ENCODE measurements around the gene SHISAL1.
A peak's percentile ranks its signal among the peaks of the same experiment; 100 is the strongest.
"Not testable (repeated sequence)": the region's sequence is repeated elsewhere in the genome, so short reads cannot be mapped to it uniquely, and the experiment has no call there.

The SHISAL1 gene

DNA sequence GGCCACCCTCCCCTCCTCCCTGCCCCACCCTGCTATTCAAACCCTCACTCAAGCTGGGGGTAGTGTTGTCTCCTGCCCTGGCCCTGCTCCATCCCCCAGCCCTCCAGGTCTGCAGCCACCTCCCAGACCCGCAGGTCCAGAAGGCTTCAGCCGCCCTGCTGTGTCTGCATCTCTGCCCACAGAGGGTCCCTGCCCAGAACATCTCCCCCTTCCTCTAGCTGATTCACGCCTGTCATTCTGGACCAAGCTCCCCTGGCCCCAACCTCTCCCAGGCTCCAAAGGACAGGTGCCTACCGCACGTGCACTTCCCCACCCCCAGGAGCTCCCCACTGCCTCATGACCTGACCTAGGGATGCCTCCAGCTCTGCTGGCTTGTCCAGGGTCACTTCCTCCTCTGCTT lies 16.0 kb upstream of the SHISAL1 start:
- no peak for DNase-seq

DNA sequence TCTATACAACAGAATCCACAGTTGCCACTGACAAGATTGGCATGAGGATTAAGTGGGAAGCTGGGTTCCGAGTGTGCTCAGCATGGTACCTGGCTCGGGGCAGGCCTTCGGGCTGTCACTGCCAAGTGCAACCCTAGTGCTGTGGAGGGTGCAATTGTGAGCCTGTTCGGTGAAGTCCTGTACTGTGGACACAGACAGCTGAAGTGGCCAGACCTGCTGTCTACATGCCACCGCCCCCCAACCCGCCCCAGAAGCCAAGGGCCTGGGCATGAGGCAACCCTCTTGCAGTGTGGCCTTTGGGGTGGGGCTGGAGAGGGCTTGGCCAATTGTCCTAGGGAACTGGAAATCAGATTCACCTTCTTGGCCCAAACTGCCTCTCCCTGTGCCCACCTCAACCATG lies 15.6 kb upstream of the SHISAL1 start:
- DNase-seq = no peak

DNA sequence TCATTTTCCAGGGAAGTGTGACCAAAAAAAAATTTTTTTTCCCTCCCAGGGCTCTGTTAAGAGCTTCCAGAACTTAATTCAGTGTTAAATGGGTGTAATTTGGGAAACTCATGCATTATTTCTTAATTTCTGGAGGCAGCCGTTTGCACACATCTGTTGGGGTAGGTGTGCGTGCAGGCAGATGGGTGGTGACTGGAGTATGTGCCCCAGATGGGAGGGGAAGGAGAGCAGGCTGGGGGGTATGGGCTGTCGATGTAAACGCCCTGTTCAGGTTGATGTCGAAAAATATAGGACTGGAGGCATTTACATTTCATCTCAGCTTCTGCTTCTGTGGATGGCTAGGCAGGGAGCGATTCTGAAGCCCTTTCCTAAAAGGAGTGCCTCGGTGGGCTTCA lies 13.7 kb upstream of the SHISAL1 start:
- no peak for DNase-seq

DNA sequence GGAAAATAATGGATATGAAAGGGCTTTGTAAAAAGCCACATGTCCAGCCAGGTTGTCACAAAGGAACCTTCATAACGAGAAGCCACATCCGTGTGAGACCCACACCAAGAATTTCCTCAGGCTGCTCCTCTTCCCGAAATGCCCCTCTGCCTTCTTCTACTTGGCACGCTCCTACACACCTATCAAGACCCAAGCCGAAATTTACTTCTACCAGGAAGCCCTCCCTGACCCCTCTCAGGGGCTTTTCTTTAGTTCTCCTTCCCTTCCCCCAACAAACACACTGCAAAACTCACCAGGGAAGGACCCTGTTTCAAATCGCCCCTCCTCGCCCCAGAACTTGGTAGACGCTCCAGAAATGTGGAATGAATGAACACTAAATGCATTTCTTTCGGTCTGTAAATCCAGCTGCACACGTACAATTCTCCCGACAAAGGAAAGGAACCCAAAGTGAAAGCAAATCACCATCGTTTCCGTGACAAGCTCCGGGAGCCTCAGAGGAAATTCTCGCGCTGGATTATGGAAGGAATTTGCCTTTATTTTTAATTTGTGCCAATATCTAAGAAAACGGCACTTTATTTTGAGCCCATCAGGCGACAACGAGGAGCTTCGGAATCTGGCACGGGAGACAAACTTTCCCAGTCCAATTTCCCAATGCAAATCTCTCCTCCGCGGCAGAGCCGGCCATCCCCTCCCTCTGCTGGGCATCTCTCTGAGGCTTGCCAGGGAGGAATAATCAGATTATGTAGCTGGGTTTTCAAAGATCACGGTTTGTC lies 13.2 kb upstream of the SHISAL1 start:
- DNase-seq = peak in 4 of 51 donors; percentile 5 to 34 (median 16)

DNA sequence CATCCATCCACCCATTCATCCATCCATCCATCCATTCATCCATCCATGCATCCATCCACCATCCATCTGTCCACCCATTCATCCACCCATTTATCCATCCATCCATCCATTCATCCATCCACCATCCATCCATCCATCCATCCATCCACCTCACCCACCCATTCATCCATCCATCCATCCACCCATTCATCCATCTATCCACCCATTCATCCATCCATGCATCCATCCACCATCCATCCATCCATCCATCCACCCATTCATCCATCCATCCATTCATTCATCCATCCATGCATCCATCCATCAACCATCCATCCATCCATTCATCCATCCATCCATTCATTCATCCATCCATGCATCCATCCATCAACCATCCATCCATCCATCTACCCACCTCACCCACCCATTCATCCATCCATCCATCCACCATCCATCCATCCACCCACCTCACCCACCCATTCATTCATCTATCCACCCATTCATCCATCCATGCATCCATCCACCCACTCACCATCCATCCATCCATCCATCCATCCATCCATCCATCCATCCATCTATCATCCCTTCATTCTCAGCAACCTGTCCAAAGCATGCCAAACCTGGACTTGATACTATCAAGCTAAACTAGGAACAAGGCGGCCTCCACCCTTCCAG lies 10.5 kb upstream of the SHISAL1 start:
- not testable (repeated sequence) for DNase-seq

DNA sequence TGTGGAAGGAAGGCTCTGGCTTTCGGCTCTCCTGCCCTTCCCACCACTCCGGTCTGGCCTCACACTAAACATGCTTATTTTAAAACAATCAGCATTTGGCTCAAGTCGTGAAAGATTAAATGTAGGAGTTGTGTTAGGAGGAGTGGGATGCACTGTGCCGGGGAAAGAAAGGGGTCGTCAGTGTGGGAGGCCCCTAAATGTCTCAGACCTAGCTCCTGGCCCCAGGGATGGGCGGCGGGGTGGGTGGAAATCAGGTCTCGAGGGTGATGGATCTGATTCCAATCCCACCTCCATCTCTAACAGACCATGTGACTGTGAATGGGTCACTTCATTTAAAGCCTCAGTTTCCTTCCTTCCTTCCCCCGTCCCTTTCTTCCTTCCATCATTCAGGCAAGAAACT lies 6.9 kb upstream of the SHISAL1 start:
- DNase-seq = no peak

DNA sequence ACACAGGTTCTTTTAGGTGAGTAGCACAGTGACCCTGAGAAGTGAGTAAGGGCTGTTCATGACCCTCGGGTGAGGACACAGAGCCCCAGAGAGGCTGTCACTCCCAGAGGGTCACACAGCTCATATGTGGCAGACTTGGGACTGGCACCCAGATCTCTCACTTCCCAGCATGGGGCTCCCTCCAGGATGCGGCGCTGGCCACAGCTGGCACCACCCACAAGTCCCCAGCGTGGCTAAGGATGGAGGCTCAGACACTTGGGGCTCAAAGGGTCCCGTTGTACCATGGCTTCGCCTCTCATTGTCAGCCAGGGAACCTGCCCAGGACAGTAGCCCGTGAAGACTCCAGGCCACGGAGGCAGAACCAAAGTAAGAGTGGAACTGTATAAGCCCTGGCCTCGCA lies 6.0 kb upstream of the SHISAL1 start:
- DNase-seq = no peak

DNA sequence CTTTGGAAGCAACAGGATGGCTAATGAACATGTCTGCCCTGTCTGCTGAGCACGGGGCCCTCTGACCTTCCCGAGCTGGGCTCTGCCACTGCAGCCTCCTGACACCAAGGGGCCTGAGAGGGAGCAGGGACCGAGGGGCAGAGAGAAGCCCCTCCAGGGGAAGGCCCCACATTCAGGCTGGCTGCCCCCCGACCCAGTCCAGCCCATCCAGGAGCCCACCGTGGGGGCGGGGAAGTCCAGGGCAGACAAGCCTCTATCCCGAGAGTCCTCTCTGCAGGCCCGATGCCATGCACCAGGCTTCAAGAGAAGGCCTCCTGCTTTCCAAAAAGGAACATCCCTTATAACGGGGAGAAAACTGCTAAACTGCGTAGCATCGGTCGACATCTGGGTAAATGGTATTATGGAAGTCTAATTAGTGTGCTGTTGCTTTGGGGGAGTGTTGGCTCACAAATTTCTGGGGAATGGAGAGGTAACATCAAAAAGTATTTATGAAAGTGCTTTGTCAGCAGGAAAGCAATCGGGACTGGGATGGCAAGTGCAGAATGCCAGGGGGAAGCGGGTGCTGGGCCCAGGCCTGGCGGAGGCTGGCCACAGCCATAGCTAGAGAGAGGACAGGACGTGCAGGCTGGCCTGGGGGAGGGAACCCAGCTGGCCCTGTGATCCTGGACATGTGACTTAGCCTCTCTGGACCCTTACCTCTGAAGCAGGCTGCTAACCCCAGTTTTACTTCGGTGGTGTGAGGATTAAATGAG lies 5.3 kb upstream of the SHISAL1 start:
- no peak for DNase-seq

DNA sequence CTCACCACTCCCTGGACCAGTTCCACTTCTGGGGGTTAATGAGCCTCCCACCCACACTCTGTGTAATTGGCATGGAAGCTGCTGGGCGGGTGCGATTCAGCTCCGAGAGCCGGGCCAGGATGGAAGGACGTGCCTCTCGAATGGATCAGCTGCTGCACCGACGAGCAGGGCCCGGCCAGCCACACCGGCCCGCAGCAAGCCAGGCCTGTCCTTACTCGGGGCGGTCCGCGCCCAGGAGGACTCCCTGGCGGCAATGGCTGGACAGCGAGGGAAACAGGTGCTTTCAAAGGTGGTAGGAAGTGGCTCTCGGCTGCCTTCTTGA lies 4.3 kb upstream of the SHISAL1 start:
- no peak for DNase-seq

DNA sequence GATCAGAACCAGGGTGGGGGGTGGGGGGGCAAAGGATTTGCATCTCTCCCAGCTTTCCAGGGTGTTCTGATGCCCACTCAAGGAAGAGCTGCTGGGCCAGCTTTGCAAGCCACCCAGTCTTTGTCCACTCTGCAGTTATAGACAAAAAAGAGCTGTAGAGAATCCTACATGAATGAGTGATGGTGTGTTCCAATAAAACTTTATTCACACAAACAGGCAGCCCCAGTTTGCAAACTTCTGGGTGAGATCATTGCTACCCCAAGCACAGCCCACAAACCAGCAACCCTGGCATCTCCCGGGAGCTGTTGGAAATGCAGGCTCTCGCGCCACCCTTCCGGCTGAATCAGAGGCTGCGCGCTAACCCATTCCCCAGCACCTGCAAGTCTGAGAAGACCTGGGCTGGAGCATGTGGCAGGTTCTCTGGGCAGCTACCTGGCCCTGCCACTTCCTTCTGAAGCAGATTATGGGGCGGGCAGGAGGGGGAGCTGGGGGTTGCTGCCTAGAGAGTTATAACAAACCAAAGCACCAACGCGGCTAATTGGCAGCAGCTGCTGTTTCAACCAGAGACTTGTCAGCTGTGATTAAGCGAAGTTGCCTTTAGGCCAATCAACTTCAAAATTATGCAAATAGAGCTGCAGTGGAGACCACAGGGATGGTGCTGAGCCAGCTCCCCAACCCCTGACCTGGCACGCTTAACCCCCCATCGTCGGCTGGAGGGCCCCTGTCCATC lies 3.8 kb upstream of the SHISAL1 start:
- peak in 1 of 51 donors; percentile 35 for DNase-seq

DNA sequence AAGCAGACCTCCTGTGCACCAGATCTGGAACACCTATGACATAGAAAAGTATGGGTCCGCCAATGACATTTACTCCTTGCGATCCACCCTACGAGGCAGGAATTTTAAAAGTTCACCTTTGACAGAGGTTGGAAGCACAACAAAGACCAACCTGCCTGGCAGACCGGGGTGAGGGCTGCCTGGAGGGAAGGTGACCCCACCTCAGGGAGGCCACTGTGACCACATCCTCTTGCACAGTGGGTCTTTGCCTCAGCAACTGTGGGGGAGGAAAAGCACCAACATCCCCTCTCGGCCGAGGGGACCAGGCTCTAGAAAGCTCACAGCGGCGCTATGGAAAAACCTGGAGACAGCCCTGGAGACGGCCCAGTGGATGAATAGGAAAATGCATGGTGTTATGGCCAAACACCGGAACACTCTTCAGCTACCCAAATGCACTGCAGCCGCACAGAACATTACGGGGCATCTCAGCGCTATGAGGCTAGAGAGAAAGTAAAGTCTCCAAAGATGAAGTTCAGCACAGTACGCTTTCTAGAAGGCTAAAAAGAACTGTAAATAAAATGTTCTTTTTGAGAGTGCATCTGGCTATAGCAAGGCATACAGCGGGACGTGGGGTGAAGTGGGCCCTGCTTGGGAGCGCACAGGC lies 1.8 kb upstream of the SHISAL1 start:
- no peak for DNase-seq

DNA sequence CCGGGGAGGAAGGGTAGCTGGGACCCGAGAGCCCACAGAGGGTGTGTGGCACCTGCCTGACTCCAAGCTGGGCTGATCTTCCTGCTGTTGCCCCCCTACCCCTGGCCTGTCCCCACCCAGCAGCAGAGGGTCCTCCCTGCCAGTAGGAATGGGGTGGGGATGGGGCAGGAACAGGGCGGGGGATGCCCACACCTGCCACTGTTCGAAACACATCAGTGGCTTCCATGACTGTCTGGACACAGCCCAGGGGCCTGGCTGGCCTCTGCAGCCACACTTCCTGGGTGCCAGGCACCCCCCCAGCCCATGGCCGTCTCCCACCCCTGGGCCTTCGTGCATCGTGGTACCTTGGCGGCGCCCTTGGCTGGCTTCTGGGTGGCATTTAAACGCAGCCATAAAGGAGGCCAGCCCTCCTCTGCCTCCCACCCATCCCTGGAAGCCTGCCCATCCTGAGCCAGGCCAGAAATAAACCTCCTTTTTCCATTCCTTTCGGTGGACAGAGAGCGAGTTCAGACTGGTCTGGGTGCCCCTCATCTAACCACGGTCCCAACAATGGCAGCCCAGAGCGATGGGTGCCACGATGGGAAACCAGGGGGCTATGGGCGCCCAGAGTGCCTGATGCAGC lies 745 bp upstream of the SHISAL1 start:
- DNase-seq = no peak

DNA sequence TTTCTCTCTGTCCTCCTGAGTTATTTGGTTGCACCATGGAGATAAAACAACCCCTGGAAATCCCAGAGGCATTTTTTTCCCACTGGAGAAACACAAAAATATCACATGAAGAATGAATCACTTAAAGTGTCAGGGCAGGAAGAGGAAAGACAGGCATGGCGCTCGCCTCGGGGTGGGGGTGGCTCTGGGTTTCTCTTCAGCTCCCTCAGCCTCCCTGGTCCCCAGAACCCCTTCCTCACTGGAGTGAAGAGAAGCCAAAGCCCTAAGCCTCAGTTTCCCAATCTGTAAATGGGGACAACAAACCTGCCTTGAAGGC lies 938 bp downstream of the SHISAL1 start:
- DNase-seq = no peak

DNA sequence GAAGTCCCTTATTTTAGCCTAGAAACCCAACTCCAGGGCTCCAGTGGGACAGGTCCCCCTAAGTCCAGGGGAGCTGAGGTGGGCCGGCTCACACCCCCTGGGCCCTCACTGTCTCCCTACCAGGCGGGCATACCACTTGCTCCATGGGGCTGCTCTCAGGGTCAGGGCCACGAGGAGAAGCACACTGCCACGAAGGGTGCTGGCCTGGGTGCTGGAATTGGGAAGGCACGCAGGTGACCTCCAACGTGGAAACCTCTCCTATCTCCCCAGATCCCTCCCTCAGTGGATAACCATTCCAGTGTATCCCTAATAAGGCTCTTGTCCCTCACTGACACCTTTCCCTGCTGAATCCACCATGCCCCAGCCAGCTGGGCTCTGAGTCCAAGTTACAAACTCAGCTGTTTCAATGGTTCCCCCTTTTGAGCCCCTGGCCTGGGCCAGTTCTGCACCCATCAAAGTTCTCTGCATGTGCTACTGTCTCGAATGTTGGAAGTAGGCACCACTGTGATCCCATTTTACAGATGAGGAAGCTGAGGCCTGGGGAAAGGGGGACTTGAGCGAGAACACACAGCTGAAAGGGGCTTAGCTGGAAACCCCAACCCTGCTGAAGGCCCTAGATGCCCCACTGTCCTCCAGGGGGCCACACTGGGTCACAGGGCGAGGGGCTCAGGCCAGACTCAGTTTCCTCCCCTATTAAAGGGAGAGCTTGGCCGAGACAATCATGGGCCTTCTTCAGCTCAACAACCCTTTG lies 1.5 kb downstream of the SHISAL1 start:
- DNase-seq = no peak

DNA sequence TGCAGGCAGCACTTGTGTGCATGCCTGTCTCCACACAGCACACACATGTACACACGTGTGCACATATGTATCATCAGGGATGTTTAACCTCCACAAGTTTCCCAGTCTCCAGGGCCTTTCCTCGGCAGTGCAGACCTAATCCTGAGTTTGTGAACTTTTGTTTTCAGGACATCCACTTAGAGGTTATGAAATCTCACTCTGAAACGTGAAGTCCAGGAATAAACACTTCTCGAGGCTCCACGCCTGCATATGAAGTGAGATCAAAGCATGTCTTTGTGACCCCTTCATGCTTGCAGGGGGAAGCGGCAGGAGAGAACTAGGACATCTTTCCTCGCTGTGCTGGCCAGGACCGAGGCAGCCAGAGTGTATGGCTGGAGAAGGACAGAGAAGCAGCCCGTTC lies 3.1 kb downstream of the SHISAL1 start:
- no peak for DNase-seq

DNA sequence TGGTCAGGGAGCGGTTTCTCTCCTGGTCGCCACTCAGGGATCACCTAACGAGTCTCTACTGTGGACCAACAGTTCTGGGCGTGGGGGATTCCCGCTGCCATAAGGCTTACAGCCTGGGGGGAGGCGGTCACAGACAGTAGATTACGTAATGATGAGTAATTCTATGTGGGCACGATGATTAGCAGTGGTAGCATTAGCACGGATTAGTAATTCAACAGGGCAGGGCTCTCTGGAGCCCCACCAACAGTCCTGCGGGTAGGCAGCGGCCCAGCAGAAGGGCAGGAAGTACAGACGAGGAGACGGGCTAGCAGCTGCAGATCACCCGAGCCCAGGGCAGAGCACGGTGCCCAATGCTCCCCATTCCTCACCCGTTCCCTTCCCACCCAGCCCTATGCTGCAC lies 3.6 kb downstream of the SHISAL1 start:
- peak in 2 of 51 donors; percentile 31 to 33 for DNase-seq

DNA sequence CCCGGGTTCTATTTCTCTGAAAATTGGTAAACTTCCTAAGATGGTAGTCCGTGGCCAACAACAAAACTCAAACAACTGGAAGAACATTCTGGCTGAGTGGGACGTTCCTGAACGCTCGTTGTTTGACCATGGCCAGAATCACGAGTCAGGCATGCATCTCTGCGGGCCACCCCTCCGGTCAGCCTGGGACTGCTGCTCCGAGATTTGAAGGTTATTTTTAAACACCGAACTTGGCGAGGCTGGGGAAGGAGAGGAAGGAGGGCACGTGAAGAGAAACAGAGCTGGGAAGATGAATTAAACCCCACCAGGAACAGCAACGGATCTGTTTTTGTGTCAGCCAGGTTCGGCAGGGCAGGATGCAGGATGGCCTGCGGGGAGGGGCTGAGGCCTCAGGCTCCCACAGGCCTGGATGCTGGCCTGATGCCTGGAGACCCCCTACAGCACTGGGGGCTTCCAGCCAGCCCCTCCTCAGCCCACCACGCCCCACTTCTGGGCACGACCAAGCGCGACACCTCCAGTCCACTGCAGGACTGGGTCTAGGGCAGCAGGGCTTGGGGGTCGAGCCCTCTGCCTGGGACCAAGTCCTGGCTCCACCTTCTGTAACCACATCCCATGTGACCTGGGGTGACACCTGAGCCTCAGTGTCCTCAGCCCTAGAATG lies 5.1 kb downstream of the SHISAL1 start:
- DNase-seq = no peak

DNA sequence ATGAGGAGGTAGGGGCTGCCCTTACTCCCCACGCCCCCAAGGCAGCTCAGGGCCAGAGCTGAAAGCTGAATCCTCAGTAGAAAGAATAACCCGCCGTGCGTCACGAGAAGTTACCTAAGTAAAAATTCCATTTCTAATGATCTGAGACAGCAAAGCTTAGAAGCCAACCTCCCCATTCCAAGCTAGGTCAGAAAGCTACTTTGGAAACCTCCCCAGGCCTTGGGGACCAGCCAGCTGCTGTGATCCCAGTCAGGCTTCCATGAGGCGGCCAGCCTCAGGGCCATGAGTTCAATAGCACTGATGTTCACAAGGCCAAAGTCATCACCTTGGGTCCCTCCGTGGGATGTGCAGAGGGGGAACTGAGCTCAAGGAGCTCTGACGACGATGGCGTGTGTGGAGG lies 6.9 kb downstream of the SHISAL1 start:
- no peak for DNase-seq

DNA sequence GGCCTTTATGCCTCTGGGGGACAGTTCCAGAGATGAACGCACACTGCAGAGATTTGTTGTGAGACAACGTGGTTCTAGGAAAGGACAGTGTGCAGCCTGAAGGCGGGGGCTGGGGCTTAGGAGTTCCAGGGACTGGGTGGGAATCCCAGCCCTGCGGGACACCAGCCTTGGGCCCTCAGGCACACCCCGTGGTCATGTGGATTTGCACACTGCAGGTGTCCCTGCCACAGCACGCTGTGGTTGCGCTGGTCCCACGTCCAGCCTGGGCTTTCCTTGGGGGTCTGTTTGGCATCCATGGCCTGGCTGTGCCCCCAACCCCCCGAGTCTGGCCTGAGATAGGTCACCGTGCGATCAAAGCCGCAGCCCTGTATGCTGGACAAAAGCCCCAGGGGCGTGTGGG lies 7.3 kb downstream of the SHISAL1 start:
- no peak for DNase-seq

DNA sequence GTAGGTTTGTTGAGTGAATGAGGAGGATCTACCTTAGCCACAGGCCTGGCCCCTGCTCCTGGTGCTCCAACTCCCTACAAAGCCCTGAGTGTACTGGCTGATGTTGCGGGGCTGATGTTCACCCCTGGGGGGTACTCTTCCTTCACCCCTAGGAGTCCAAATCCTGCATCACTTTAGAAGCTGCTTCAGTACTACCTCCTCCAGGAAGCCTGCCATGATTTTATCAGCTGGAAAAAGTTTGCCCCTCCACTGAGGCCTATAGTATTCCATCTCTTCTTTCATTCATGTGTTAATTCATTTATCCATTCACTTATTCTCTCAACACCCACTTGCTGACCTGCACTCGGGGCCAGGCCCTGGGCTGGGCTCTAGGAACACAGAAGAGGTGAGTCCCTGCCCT lies 7.8 kb downstream of the SHISAL1 start:
- DNase-seq = no peak

Data from hypothalamus (tissue), 51 donors.